Stomach (tissue), 9 donors: Measurements from ENCODE around the gene FSHR. TPM values are rescaled to one million over a fixed set of nuclear protein-coding genes. Genes with fewer than 3 reads are reported as not detected.

ENCODE experiments used
- DNase-seq, 2 donors: peaks; one replicate each; pipeline versions ENCODE4 v3.0.0 to v3.0.0-alpha.2; 2013 to 2019
- H3K27ac ChIP-seq, 5 donors: fragments of 200-600 bp in 4 of 5; sonication (generic) in 4 of 5; one replicate each; pipeline ENCODE4 v1.5.1; 2013 to 2019; ENCODE audit warnings: mild to moderate bottlenecking in 1 of 5, moderate library complexity in 1 of 5
- H3K27me3 ChIP-seq, 3 donors: fragments of 200-600 bp; sonication (generic); one replicate each; pipeline ENCODE4 v1.5.1; 2017 to 2019; ENCODE audit warnings: mixed run types in 1 of 3
- H3K36me3 ChIP-seq, 4 donors: fragments of 200-600 bp; sonication (generic); 1 replicate in 3 of 4; 2 replicates in 1 of 4; pipeline ENCODE4 v1.5.1; 2016 to 2019
- H3K4me1 ChIP-seq, 4 donors: fragments of 200-600 bp; sonication (generic); one replicate each; pipeline ENCODE4 v1.5.1; 2016 to 2019
- H3K4me3 ChIP-seq, 4 donors: fragments of 200-600 bp; sonication (generic) in 3 of 4; one replicate each; pipeline ENCODE4 v1.5.1; 2016 to 2019; ENCODE audit warnings: mild to moderate bottlenecking in 1 of 4
- H3K9me3 ChIP-seq, 4 donors: fragments of 200-600 bp; sonication (generic); one replicate each; pipeline ENCODE4 v1.5.1; 2016 to 2019
- EP300 ChIP-seq: sonication (generic); formaldehyde crosslinking; IDR thresholded peaks from one replicate; pipeline ENCODE4 v1.6.1; 2017; ENCODE audit warnings: antibody characterized with exemption
- POLR2A ChIP-seq, 4 donors: fragments of 450-650 bp; IDR thresholded peaks; one replicate each; pipeline ENCODE4 v1.6.1; 2016; ENCODE audit warnings: antibody characterized with exemption in 4 of 4, control low read depth in 2 of 4, mild to moderate bottlenecking in 1 of 4, moderate library complexity in 1 of 4
- POLR2AphosphoS5 ChIP-seq, 3 donors: sonication (generic); formaldehyde crosslinking; IDR thresholded peaks; one replicate each; pipeline ENCODE4 v1.6.1; 2016; ENCODE audit warnings: antibody characterized with exemption in 3 of 3
- WGBS, 5 donors: extraction: QIAGEN DNeasy Blood & Tissue Kit in 3 of 5; methylation state at CpG; one replicate each; pipeline versions ENCODE4 v1.1.5 to v1.1.7; 2013 to 2018; 5-methylcytosine and 5-hydroxymethylcytosine counted together
- intact Hi-C: fragments of 100-400 bp; cut with DNase I; formaldehyde crosslinking; loops from one replicate; pipeline ENCODE4 v1.15.1; 2023; ENCODE audit warnings: low total_unique reads
- polyA plus RNA-seq, 3 donors: library from polyadenylated mRNA; stranded (reverse); fragments of 200-250 nt; gene quantifications; one replicate each; pipeline ENCODE4 v1.2.3, GENCODE V29; 2013
- total RNA-seq, 5 donors: library from RNA; depleted of rRNA; stranded (reverse); fragments of >200 nt; gene quantifications; one replicate each; pipeline versions ENCODE4 v1.1.0 to v1.2.3, GENCODE V29; 2014 to 2016
- TF ChIP-seq, protein P1 (sequence below), 7 experiments: fragments of 450-650 bp in 4 of 7; fragments of 200-600 bp in 3 of 7; sonication (generic) in 3 of 7; IDR thresholded peaks; one replicate each; pipeline ENCODE4 v1.5.1; 2016 to 2019; ENCODE audit warnings: antibody characterized with exemption in 7 of 7, control low read depth in 2 of 7, mild to moderate bottlenecking in 1 of 7
- donor health status: healthy with polysubstance abuse.
- donor health status: Bipolar disorder and iron deficiency.
- donor health status: healthy.

FSHR gene
- total and polyA plus RNA-seq, 8 donors, result not detected

DNA sequence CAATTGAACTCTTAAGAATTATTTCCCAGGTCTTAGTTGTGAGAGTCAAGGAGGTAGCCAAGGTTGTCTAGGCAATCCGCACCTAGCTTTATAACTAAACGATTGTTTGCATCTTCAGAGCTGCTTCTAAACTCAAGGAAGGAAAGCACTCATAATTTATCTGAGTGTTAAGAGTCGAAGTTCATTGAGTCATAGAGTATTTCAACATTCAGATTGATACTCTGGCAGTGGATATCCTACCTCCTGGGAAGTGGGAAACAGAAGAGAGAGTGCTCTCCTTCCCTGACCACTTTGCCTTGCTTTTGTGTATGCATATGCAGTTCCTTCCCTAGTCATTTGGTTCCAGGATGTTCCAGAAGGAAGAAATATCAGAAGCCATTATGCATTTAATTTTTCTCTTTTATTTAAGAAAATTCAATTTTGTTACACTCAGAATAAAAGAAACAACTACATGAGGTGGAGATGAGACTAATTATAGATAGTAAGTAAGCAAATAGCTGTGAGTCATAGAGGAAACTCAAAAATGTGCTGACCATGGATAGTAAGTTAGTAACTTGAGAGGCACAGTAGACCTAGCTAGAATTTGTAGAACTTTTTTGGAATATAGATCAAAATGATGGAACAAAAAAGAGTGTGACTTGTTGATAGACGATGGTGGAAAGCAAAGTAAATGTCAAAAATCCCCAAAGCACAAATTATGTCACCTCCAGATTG lies 35.4 kb upstream of the FSHR start:
- 57 to 75% (median 60%) methylated on average over 4 of the region's 4 CpGs for whole genome bisulfite sequencing, 5 donors
- intact Hi-C loops, result no loop called here
- TF ChIP-seq POLR2AphosphoS5 (IDR thresholded peaks at IDR 0.05) (no peak), POLR2A (IDR thresholded peaks at IDR 0.05) (no peak), EP300 (no peak)
- TF ChIP-seq, protein P1, sequence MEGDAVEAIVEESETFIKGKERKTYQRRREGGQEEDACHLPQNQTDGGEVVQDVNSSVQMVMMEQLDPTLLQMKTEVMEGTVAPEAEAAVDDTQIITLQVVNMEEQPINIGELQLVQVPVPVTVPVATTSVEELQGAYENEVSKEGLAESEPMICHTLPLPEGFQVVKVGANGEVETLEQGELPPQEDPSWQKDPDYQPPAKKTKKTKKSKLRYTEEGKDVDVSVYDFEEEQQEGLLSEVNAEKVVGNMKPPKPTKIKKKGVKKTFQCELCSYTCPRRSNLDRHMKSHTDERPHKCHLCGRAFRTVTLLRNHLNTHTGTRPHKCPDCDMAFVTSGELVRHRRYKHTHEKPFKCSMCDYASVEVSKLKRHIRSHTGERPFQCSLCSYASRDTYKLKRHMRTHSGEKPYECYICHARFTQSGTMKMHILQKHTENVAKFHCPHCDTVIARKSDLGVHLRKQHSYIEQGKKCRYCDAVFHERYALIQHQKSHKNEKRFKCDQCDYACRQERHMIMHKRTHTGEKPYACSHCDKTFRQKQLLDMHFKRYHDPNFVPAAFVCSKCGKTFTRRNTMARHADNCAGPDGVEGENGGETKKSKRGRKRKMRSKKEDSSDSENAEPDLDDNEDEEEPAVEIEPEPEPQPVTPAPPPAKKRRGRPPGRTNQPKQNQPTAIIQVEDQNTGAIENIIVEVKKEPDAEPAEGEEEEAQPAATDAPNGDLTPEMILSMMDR (IDR thresholded peaks at IDR 0.05), result no peak
- DNase-seq, result no peak
- H3K4me3 ChIP-seq, result no peak overlapping the region
- H3K4me1 ChIP-seq, result no peaks in the 10 kb centered on the region
- peaks cover 0 to 7% (median 3%) of the 10 kb centered on the region in 4 donors for H3K9me3 ChIP-seq
- no peaks in the 10 kb centered on the region for H3K36me3 ChIP-seq
- H3K27ac ChIP-seq, result no peak overlapping the region
- no peaks in the 10 kb centered on the region for H3K27me3 ChIP-seq

DNA sequence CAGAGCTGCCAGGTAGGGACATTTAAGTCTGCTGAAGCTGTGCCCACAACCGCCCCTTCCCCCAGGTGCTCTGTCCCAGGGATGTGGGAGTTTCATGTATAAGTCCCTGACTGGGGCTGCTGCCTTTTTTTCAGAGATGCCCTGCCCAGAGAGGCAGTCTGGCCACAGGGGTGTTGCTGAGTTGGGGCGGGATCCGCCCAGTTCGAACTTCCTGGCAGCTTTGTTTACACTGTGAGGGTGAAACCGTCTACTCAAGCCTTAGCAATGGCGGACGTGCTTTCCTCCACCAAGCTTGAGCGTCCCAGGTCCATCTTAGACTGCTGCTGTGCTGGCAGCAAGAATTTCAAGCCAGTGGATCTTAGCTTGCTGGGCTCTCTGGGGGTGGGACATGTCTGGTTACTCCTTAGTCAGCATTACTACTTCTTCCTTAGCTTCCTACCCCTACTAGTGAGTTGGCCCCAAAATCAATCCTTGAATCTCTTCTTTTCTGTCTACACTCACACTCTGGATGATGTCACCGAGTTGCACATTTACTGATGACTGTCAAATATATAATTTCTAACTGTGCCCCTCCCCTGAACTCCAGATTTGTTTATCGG lies 31.8 kb upstream of the FSHR start:
- TF ChIP-seq EP300, result no peak
- no peak for TF ChIP-seq POLR2A (IDR thresholded peaks at IDR 0.05)
- no peak for TF ChIP-seq POLR2AphosphoS5 (IDR thresholded peaks at IDR 0.05)
- Histone ChIP-seq H3K36me3 (no peaks in the 10 kb centered on the region), H3K9me3 (peaks cover 0 to 7% (median 3%) of the 10 kb centered on the region in 4 donors), H3K27me3 (no peaks in the 10 kb centered on the region), H3K4me3 (no peak overlapping the region), H3K27ac (no peak overlapping the region), H3K4me1 (no peaks in the 10 kb centered on the region)
- 83 to 88% (median 86%) methylated on average over 10 of the region's 10 CpGs for WGBS, 5 donors
- intact Hi-C loops, result no loop called here
- DNase-seq, result no peak

DNA sequence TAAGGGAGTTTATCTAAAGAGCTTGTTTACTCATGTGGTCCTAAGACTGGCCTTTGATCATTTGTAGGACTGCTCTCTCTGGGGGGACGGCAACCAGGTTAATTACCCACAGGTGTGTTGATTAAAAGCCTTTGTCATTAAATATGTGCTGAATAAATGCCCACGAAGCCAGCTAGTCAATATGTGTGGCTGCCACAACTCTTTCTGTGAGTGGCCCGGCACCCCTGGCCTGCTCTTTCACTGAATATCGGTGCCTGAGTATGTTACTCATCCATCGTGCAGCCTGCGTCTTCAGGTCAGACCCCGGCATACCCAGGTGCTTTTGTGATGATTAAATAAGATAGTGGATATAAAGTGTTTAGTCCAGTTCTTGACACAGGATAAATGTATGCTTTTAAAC lies 24.3 kb upstream of the FSHR start:
- 64 to 85% (median 71%) methylated on average over 7 of the region's 7 CpGs for WGBS, 5 donors
- Histone ChIP-seq H3K9me3 (peaks cover 0 to 9% (median 0%) of the 10 kb centered on the region in 4 donors), H3K36me3 (no peaks in the 10 kb centered on the region), H3K27me3 (no peaks in the 10 kb centered on the region), H3K4me3 (no peak overlapping the region), H3K4me1 (no peaks in the 10 kb centered on the region), H3K27ac (no peak overlapping the region)
- intact Hi-C loops, result no loop called here
- TF ChIP-seq EP300 (no peak), POLR2AphosphoS5 (IDR thresholded peaks at IDR 0.05) (no peak), POLR2A (IDR thresholded peaks at IDR 0.05) (no peak)
- TF ChIP-seq, protein P1 (IDR thresholded peaks at IDR 0.05), result no peak
- no peak for DNase-seq

DNA sequence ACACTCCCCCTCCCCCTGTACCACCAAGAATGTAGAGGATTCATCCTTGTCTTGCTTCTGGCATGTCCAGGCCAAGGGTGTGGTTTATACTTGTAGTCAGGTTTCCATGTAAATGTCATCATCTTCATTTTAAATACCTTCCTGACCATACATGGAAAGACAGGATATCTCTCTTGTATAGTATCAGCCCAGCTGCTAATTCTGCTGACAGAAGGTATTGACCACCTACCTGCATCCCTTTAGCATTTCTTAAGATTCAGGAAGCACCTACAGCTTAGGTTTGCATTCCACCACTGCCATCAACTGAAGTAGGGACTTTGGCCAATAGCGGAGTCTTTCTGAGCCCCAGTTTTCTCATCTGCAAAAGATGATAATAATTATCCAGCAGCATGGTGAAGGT lies 22.9 kb upstream of the FSHR start:
- 98 to 100% (median 100%) methylated on average over 1 of the region's 1 CpG for WGBS, 5 donors
- TF ChIP-seq EP300, result no peak
- TF ChIP-seq, protein P1 (IDR thresholded peaks at IDR 0.05), result no peak
- TF ChIP-seq POLR2A (IDR thresholded peaks at IDR 0.05), result no peak
- no peak for TF ChIP-seq POLR2AphosphoS5 (IDR thresholded peaks at IDR 0.05)
- H3K36me3 ChIP-seq, result no peaks in the 10 kb centered on the region
- H3K4me3 ChIP-seq, result no peak overlapping the region
- intact Hi-C loops, result no loop called here
- no peaks in the 10 kb centered on the region for H3K27me3 ChIP-seq
- no peaks in the 10 kb centered on the region for H3K4me1 ChIP-seq
- H3K27ac ChIP-seq, result no peak overlapping the region
- no peak for DNase-seq
- H3K9me3 ChIP-seq, result peaks cover 0 to 9% (median 0%) of the 10 kb centered on the region in 4 donors

DNA sequence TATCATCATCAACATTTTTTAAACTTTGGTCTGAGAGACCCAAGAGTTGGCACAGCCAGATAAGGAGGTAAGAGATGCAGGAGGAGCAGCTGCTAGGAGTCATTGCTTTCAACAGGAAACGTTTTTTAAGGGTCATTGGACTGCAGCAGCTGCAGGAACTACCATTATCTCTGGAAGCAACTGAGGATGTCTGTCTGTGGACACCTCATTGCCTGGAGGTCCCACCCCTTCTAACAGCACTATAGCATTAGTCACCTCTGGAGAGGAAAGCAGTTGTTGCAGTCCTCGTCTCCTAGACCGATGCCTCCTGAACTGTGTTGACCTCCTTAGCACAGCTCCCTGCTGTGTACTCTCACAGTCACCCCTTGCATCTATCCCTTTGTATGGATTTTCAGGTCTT lies 21.5 kb upstream of the FSHR start:
- intact Hi-C loops, result no loop called here
- WGBS, 5 donors, result 63 to 72% (median 67%) methylated on average over 3 of the region's 3 CpGs
- Histone ChIP-seq H3K4me3 (no peak overlapping the region), H3K27ac (no peak overlapping the region), H3K27me3 (no peaks in the 10 kb centered on the region), H3K36me3 (no peaks in the 10 kb centered on the region), H3K9me3 (peaks cover 0 to 9% (median 0%) of the 10 kb centered on the region in 4 donors), H3K4me1 (no peaks in the 10 kb centered on the region)
- DNase-seq, result no peak
- TF ChIP-seq EP300, result no peak
- no peak for TF ChIP-seq POLR2AphosphoS5 (IDR thresholded peaks at IDR 0.05)
- no peak for TF ChIP-seq POLR2A (IDR thresholded peaks at IDR 0.05)
- TF ChIP-seq, protein P1 (IDR thresholded peaks at IDR 0.05), result no peak
